ENCODE measurements around the gene DCLK3. TPM values are rescaled to one million over a fixed set of nuclear protein-coding genes. Genes with fewer than 3 reads are reported as not detected.

DCLK3 gene, protein sequence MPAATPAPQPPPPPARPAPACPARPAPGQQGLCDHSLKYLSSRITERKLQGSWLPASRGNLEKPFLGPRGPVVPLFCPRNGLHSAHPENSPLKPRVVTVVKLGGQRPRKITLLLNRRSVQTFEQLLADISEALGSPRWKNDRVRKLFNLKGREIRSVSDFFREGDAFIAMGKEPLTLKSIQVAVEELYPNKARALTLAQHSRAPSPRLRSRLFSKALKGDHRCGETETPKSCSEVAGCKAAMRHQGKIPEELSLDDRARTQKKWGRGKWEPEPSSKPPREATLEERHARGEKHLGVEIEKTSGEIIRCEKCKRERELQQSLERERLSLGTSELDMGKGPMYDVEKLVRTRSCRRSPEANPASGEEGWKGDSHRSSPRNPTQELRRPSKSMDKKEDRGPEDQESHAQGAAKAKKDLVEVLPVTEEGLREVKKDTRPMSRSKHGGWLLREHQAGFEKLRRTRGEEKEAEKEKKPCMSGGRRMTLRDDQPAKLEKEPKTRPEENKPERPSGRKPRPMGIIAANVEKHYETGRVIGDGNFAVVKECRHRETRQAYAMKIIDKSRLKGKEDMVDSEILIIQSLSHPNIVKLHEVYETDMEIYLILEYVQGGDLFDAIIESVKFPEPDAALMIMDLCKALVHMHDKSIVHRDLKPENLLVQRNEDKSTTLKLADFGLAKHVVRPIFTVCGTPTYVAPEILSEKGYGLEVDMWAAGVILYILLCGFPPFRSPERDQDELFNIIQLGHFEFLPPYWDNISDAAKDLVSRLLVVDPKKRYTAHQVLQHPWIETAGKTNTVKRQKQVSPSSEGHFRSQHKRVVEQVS
- polyA plus RNA-seq (ENCODE audit: insufficient read length), result 4.5 TPM

- DNase-seq, result no peak
Observed at GRCh38 chr3:36763850-36764703, at the start of gene DCLK3. Gene DCLK3 (minus strand): TSS chr3:36764553. CDS start chr3:36764263, 290 bp downstream.

DNA sequence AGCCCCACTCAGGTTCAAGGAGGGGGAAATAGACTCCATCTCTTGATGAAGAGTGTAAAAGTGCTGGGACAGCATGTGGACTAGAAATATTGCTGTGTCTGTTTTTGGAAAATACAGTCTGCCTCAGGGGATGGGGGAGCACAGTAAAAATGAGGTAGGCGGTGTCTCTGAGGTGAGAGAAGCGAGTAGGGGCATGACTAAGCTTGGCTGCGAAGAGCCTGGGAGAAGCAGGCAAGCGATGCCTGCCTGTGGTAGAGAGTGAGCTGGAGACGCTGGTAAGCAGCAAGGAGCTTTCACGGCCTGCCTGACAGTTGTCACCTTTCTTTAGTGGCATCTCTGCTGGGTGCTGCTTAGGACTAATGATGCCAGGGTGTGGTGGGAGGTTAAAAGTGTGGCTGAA lies 49.0 kb upstream of the DCLK3 start:
- DNase-seq, result no peak

- DNase-seq, result no peak
Observed at GRCh38 chr3:36812240-36812639, 47.9 kb upstream of the DCLK3 start.

DNA sequence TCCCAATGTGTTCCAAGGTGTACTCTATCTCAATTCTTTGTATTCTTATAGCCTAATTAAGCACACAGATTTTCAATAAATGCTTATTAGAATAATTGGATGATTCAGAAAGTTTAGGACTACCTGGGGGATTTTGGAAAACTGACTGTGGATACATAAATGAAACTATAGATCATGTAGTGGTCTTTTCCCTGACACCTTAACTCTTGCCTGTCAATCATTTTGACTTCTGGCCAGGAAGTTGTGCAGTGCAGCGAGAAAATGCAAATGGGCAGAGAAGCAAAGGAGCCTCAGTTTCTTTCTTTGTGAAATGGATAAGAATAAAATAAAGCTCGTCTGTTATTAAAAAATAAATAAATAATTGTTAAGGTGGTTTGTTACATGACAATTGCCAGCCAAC lies 47.4 kb upstream of the DCLK3 start:
- DNase-seq, result no peak

- DNase-seq, result no peak
Observed at GRCh38 chr3:36804295-36805055, 40.1 kb upstream of the DCLK3 start.

DNA sequence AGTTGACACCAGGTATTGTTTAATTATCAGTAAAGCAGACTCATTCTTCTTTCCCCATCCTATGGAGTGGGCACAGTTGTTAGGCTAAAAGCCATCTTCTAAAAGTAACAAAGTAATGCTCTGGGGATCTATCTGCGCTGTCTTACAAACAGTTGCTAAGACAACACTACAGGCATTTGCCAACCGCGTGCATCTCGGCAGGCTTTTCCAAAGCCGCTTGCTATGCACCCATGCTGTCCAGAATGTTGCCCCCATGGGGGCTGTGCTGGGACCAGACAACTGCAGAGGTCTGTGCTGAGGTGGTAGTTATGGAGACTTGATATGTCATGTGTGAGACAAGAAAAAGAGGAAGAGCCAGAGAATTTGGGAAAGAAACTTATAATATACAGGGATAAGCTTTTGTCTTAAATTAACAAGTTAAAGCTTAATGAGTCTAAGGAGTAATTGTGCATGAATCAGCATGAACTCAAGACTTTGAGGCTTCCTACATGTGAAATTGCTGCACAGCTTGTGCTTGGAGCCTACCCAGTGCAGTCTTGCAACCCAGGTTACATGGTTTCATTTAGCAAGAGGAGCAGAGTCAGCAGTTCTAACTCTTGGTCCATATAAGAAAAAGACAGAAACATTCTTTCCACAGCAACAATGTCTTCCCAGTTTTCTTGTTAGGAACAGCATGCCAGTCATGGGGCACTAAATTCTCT lies 38.9 kb upstream of the DCLK3 start:
- DNase-seq, result no peak

DNA sequence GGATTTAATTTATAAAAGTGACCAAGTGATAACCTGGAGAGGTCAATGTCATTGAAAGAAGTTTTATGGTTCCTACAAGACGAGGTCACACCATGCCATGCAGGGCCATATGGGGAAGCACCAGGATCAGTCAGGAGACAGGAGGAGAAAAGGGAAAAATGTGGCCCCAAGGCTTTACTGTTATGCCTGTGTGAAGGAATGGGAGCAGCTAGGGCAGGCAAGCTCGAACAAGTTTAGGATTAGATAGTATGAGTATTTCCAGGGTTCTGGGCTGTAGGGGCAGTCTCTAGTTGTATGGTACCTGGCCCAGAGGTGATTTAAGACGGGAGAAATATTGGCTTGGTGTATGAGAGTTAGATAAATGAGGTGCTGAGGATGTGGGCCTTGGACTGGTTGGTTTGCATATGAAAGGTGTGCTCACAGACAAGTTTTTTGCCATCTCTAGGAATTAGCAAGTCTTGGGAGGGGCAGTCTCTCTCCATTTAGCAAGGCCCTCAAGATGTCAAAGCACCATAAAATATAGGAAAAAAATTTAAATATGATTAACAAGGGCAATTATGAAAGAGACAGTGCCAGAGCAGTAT lies 36.3 kb upstream of the DCLK3 start:
- DNase-seq, result no peak

GRCh38 chr3:36796881-36797280 lies 32.5 kb upstream of the DCLK3 start:
- DNase-seq, result no peak

GRCh38 chr3:36796161-36796560 lies 31.8 kb upstream of the DCLK3 start:
- DNase-seq, result no peak

GRCh38 chr3:36795622-36796021 lies 31.3 kb upstream of the DCLK3 start:
- DNase-seq, result no peak

- no peak for DNase-seq
Observed at GRCh38 chr3:36792342-36792741, 28.0 kb upstream of the DCLK3 start.

DNA sequence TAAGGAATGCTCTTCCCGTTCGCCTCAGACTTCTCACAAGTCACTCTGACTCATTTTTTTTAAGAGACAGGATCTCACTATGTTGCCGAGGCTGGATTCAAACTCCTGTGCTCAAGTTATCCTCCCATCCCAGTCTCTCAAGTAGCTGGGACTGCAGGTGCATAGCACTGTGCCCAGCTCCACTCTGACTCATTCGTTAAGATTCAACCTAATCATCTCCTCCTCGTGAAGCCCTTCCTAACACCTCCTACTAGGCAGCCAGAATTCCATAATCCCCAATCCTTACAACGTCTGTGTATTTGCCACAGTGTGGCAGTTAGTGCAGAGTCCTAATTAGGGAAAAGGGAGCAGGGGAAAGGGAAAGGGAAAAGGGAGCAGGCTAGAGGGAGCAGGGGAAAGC lies 26.4 kb upstream of the DCLK3 start:
- no peak for DNase-seq

GRCh38 chr3:36786921-36787890 lies 22.9 kb upstream of the DCLK3 start:
- no peak for DNase-seq

- DNase-seq, result peak; percentile 51
Observed at GRCh38 chr3:36784138-36784635, 19.8 kb upstream of the DCLK3 start.

DNA sequence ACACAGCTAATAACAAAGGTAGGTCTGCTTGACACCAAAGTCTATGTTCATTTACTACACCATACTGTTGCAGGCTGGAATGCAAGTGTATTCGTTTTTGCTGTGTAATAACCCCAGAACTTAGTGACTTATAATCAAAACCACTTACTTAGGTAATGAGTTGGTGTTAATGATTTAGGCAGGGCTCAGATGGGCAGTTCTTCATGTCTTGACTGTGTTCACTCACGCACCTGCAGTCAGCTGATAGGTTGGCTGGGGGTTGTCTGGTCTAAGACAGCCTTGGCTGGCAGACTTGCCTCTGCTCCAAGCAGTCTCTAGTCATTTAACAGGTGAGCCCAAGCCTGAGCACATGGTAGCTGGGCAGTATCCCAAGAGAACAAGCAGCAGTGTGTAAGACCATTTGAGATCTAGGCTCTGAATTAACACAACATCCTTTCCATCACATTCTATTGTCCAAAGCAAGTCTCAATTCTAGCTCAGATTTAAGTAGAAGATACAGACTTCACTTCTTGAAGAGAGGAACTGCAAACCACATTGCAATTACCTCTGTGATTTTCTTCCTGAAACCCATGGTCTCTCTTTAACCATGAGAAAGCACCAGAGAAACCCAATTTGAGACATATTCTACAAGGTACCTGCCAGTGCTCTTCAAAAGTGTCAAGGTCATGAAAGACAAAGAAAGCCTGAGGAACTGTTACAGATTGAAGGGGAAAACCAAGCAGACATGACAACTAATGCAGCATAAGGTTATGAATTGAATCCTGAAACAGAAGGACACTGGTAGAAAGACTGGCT lies 13.3 kb upstream of the DCLK3 start:
- DNase-seq, result no peak

DNA sequence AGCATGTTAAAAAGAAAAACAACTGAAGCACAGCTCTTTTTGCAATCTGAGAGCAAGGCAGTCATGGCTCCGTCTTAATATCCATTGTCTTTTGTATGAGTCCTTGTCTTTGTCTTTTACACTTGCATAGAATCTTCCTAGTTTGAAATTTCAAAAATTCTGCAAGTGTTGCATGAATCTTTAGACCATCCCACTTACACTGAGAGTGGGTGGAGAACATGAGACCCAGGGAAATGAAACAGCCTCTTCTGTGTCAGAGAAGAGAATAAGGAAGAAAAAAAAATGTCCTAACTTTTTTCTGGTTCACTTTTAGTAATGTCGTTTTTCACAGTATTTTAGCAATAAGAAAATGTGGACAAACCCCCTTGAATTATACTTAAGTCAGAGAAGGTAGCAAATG lies 12.1 kb upstream of the DCLK3 start:
- DNase-seq, result no peak

GRCh38 chr3:36774052-36774451 lies 9.7 kb upstream of the DCLK3 start:
- no peak for DNase-seq

GRCh38 chr3:36771931-36772330 lies 7.6 kb upstream of the DCLK3 start:
- no peak for DNase-seq

DNA sequence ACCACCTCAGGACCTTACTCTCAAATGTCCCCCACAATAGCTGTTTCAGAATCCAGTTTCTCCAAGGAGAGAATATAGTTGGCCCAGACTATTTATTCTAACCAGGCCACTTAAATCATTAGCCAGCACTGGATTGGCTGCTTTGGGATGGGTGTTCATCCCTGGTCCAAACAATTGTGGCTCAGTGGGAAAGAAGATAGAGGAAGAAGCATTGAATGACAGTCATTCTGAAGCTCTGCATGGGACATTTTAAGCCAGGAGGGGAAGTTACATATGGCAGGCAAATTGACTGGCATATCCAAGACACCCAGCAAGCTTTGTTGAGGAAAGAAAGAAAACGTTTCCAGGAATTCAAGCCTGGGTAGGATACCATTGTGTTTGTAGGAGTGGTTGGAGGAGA lies 5.6 kb upstream of the DCLK3 start:
- no peak for DNase-seq
